DOHH2 (cell line): Measurements from ENCODE around the gene NRAP.

Source experiments
- H3F3A ChIP-seq: fragments of 200-600 bp; sonication (generic), shearing (Covaris generic); 2 replicates; pipeline ENCODE4 v1.6.0; 2016; ENCODE audit warnings: antibody characterized with exemption, mild to moderate bottlenecking; ENCODE audit not compliant: control insufficient read depth, insufficient read depth
- H3K27ac ChIP-seq: fragments of 200-600 bp; sonication (generic); 2 replicates; pipeline ENCODE4 v1.5.1; 2014; ENCODE audit warnings: low read depth, mild to moderate bottlenecking, low read length, moderate library complexity
- H3K27me3 ChIP-seq: fragments of 200-600 bp; sonication (generic); 2 replicates; pipeline ENCODE4 v1.6.1; 2014; ENCODE audit warnings: mild to moderate bottlenecking, low read length, mixed read lengths; ENCODE audit not compliant: control insufficient read depth
- H3K36me3 ChIP-seq: fragments of 200-600 bp; sonication (generic); 2 replicates; pipeline ENCODE4 v1.6.1; 2014; ENCODE audit warnings: mild to moderate bottlenecking, low read length, moderate library complexity, mixed read lengths; ENCODE audit not compliant: control insufficient read depth
- H3K4me1 ChIP-seq: fragments of 200-600 bp; sonication (generic); 2 replicates; pipeline ENCODE4 v1.6.1; 2014; ENCODE audit warnings: mild to moderate bottlenecking, low read length, mixed read lengths; ENCODE audit not compliant: control insufficient read depth
- H3K4me2 ChIP-seq: fragments of 200-600 bp; sonication (generic); 2 replicates; pipeline ENCODE4 v1.6.0; 2014; ENCODE audit warnings: mild to moderate bottlenecking, low read length, moderate library complexity
- H3K4me3 ChIP-seq: fragments of 200-600 bp; sonication (generic); 2 replicates; pipeline ENCODE4 v1.5.1; 2014; ENCODE audit warnings: mild to moderate bottlenecking, low read length, mixed read lengths
- H3K79me2 ChIP-seq: fragments of 200-600 bp; sonication (generic); 2 replicates; pipeline ENCODE4 v1.6.1; 2014; ENCODE audit warnings: mild to moderate bottlenecking, low read length, mixed read lengths; ENCODE audit not compliant: control insufficient read depth
- H3K9me2 ChIP-seq: fragments of 200-600 bp; sonication (generic); replicated peaks from 2 replicates; pipeline ENCODE4 v1.6.1; 2014; ENCODE audit warnings: mild to moderate bottlenecking, low read length, mixed read lengths; ENCODE audit not compliant: control insufficient read depth
- H3K9me3 ChIP-seq: fragments of 200-600 bp; sonication (generic); 2 replicates; pipeline ENCODE4 v1.6.1; 2014; ENCODE audit warnings: antibody characterized with exemption, low read length, mixed read lengths; ENCODE audit not compliant: control insufficient read depth, insufficient read depth
- H4K20me1 ChIP-seq: fragments of 200-600 bp; sonication (generic); 2 replicates; pipeline ENCODE4 v1.6.0; 2014; ENCODE audit warnings: low read depth, mild to moderate bottlenecking, antibody characterized with exemption, low read length, moderate library complexity; ENCODE audit not compliant: control insufficient read depth, insufficient read depth
- EZH2phosphoT487 ChIP-seq: fragments of 200-600 bp; sonication (generic); IDR thresholded peaks from 2 replicates; pipeline ENCODE4 v1.6.1; 2017; ENCODE audit warnings: borderline replicate concordance, mild to moderate bottlenecking, antibody characterized with exemption, low read length, moderate library complexity, mixed read lengths
- TF ChIP-seq, protein P1 (sequence below): fragments of 200-600 bp; sonication (generic); IDR thresholded peaks from one replicate; pipeline ENCODE4 v1.5.1; 2014; ENCODE audit warnings: antibody characterized with exemption, mild to moderate bottlenecking, low read depth, low read length; ENCODE audit not compliant: poor library complexity, severe bottlenecking

Gene NRAP

DNA sequence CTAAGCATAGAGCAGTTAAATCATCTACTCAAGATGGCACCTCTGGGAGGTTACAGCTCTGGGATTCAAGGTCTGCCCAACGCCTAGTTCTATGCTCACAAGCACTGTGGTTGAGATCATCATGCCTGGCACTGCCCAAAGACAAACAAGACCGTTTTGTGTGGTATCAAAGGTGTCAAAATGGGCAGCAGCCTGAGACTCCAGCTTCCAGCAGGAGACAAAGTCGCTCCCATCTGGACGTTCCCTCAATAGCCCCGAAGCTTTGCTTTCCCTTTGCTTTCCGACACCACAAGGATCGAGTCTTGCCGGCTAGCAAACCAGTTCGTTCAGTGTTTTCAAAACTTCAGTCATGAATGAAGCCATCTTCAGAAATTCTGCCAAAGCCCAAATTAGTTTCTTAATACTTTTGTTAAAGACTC, 105.9 kb downstream of the NRAP start:
- Histone ChIP-seq H3K79me2 (no peaks in the 10 kb centered on the region), H3K9me2 (no peaks in the 10 kb centered on the region), H3K9me3 (no peaks in the 10 kb centered on the region), H3K4me3 (no peak overlapping the region), H3K4me2 (no peak overlapping the region), H3K36me3 (no peaks in the 10 kb centered on the region), H3K4me1 (no peaks in the 10 kb centered on the region), H3K27ac (no peak overlapping the region), H3F3A (no peaks in the 10 kb centered on the region), H4K20me1 (no peaks in the 10 kb centered on the region), H3K27me3 (0 out of 2 replicates have a peak, but pooled peaks cover 3% of the 10 kb centered on the region)
- TF ChIP-seq, protein P1, sequence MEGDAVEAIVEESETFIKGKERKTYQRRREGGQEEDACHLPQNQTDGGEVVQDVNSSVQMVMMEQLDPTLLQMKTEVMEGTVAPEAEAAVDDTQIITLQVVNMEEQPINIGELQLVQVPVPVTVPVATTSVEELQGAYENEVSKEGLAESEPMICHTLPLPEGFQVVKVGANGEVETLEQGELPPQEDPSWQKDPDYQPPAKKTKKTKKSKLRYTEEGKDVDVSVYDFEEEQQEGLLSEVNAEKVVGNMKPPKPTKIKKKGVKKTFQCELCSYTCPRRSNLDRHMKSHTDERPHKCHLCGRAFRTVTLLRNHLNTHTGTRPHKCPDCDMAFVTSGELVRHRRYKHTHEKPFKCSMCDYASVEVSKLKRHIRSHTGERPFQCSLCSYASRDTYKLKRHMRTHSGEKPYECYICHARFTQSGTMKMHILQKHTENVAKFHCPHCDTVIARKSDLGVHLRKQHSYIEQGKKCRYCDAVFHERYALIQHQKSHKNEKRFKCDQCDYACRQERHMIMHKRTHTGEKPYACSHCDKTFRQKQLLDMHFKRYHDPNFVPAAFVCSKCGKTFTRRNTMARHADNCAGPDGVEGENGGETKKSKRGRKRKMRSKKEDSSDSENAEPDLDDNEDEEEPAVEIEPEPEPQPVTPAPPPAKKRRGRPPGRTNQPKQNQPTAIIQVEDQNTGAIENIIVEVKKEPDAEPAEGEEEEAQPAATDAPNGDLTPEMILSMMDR, result no peak
- TF ChIP-seq EZH2phosphoT487, result no peak

DNA sequence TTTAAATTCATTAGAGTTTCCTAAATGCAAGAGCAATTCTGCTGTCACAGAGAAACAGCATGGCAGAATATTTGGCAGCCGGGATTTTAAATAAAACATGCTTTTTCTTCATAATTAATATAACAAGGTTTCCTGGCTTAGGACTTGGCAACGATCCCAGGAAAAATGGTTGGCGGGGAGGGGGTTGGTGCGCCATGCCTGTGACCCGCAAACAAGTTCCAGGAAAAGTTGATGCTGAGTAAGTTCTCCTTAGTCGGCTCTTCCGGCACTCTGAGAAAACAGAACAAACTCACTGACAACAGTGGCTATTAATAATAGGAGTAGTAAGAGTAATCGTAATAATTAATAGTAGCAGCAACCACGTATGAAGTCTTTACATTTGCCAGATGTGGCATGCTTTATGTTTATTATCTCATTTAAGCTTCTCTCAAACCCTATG, 106.4 kb downstream of the NRAP start:
- 0 out of 2 replicates have a peak, but pooled peaks cover 3% of the 10 kb centered on the region for H3K27me3 ChIP-seq
- H3K36me3 ChIP-seq, result no peaks in the 10 kb centered on the region
- H4K20me1 ChIP-seq, result no peaks in the 10 kb centered on the region
- no peak overlapping the region for H3K27ac ChIP-seq
- H3K79me2 ChIP-seq, result no peaks in the 10 kb centered on the region
- H3K4me2 ChIP-seq, result no peak overlapping the region
- no peak overlapping the region for H3K4me3 ChIP-seq
- no peak for TF ChIP-seq EZH2phosphoT487
- TF ChIP-seq, protein P1, result no peak
- no peaks in the 10 kb centered on the region for H3F3A ChIP-seq
- no peaks in the 10 kb centered on the region for H3K4me1 ChIP-seq
- H3K9me3 ChIP-seq, result no peaks in the 10 kb centered on the region
- no peaks in the 10 kb centered on the region for H3K9me2 ChIP-seq

DNA sequence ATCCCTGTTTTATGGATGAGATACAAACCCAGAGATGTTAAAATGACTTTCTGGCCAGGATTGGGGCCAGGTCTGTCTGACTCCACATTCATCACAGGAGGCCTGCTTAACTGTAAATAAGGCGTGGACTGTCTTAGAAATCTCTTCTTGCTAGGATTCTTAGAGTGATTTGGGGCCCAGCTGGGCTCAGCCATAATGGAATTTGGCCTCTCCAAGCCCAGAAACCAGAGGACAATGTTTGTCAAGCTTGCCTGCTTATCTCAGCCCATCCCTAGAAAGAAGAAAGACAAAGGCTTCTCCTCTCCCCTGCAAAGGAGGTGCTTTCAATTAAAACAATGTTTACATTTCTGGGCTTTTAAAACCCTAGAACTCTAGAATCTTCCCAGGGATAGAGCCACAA, 108.1 kb downstream of the NRAP start:
- H3K27ac ChIP-seq, result no peak overlapping the region
- no peaks in the 10 kb centered on the region for H3K9me3 ChIP-seq
- no peaks in the 10 kb centered on the region for H3K36me3 ChIP-seq
- no peak overlapping the region for H3K4me3 ChIP-seq
- no peak overlapping the region for H3K4me2 ChIP-seq
- 0 out of 2 replicates have a peak, but pooled peaks cover 3% of the 10 kb centered on the region for H3K27me3 ChIP-seq
- TF ChIP-seq, protein P1, result no peak
- TF ChIP-seq EZH2phosphoT487, result no peak
- no peaks in the 10 kb centered on the region for H3K79me2 ChIP-seq
- H3K9me2 ChIP-seq, result no peaks in the 10 kb centered on the region
- H3F3A ChIP-seq, result no peaks in the 10 kb centered on the region
- H3K4me1 ChIP-seq, result no peaks in the 10 kb centered on the region
- no peaks in the 10 kb centered on the region for H4K20me1 ChIP-seq

DNA sequence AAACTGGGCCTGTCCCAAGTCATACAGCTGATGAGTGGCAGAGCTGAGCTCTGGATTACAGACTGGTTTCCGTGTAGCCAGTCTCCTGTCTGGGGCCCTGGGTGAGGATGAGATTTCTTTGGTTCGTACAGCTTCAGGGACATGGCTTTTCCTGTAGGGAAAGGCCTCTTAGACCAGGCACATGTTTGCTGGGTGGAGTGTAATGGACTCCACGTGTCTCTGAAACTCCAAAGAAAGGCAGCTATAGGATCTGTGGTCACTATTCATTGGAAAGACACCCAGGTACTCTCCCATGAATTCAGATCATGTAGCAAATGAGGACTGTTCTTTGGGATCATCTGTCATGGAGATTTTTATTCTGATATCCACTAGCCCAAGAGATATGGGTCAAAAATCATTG, 108.6 kb downstream of the NRAP start:
- H3K27me3 ChIP-seq, result 0 out of 2 replicates have a peak, but pooled peaks cover 3% of the 10 kb centered on the region
- no peak overlapping the region for H3K27ac ChIP-seq
- no peaks in the 10 kb centered on the region for H4K20me1 ChIP-seq
- H3K36me3 ChIP-seq, result no peaks in the 10 kb centered on the region
- H3K4me2 ChIP-seq, result no peak overlapping the region
- H3K9me2 ChIP-seq, result no peaks in the 10 kb centered on the region
- H3K9me3 ChIP-seq, result no peaks in the 10 kb centered on the region
- no peak for TF ChIP-seq EZH2phosphoT487
- TF ChIP-seq, protein P1, result no peak
- no peaks in the 10 kb centered on the region for H3K4me1 ChIP-seq
- no peaks in the 10 kb centered on the region for H3K79me2 ChIP-seq
- H3K4me3 ChIP-seq, result no peak overlapping the region
- no peaks in the 10 kb centered on the region for H3F3A ChIP-seq
